ENCODE data around the gene SNTA1. TPM values are rescaled to one million over a fixed set of nuclear protein-coding genes. Genes with fewer than 3 reads are reported as not detected.

The SNTA1 gene
- total and polyA plus RNA-seq, 9 of the 15 experiments (the other 6 are each of a cell fraction or from before 2014, with no cell fraction given), result 1.2 to 40.8 (median 20.3) TPM

DNA sequence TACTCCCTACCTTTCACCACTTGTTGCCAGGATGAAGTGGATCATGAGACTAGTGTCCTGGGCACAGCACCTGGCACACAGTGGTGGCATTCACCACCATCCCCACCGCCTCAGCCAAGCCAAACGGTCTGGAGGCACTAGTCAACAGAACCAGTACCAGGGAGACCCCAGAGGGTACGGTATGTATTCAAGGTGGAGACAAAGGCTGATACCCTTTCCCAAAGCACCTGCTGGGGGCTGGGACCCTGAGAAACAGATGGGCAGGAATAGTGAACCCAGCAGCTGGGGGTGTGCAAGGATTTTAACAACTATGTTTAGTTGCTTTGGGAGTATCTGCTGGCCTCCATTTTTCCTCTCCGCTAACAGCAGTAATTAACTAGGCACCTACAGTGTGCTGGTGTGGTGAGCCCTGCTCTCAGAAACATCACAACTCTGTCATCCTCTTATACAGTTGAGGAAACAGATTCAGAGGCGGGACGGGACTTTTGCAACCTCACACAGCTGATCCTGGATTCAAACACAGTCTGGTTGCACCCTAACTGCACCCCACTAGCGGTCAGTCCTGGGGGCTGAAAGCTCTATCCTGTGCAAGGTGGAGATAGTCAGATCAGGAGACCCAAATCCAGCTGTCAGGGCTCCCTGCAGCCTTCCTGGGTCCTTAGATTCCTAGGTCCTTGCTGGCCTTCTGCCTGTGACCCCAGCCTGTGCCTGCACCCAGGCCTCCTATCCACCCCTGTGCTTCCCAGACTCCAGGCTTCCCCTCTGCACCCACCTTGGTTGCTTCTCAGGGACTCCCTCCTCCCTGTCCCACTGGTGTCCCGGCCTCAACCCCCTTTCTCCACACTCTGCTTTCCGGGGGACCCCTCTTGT is 1.2 kb downstream of the SNTA1 start (continued):
- TF ChIP-seq, protein P1, sequence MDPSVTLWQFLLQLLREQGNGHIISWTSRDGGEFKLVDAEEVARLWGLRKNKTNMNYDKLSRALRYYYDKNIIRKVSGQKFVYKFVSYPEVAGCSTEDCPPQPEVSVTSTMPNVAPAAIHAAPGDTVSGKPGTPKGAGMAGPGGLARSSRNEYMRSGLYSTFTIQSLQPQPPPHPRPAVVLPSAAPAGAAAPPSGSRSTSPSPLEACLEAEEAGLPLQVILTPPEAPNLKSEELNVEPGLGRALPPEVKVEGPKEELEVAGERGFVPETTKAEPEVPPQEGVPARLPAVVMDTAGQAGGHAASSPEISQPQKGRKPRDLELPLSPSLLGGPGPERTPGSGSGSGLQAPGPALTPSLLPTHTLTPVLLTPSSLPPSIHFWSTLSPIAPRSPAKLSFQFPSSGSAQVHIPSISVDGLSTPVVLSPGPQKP (CRISPR knock-in tag; IDR thresholded peaks at IDR 0.05), result no peak
- no peak for TF ChIP-seq BACH1 (tag; IDR thresholded peaks at IDR 0.05)
- TF ChIP-seq, protein P2, sequence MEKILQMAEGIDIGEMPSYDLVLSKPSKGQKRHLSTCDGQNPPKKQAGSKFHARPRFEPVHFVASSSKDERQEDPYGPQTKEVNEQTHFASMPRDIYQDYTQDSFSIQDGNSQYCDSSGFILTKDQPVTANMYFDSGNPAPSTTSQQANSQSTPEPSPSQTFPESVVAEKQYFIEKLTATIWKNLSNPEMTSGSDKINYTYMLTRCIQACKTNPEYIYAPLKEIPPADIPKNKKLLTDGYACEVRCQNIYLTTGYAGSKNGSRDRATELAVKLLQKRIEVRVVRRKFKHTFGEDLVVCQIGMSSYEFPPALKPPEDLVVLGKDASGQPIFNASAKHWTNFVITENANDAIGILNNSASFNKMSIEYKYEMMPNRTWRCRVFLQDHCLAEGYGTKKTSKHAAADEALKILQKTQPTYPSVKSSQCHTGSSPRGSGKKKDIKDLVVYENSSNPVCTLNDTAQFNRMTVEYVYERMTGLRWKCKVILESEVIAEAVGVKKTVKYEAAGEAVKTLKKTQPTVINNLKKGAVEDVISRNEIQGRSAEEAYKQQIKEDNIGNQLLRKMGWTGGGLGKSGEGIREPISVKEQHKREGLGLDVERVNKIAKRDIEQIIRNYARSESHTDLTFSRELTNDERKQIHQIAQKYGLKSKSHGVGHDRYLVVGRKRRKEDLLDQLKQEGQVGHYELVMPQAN (IDR thresholded peaks at IDR 0.05; ENCODE audit: borderline replicate concordance), result peak; percentile 19; the same call in 1 of the 2 replicates
- 0 out of 2 replicates have a peak, but pooled peaks have one; percentile 6 for TF ChIP-seq ZBTB7A (IDR thresholded peaks at IDR 0.05; ENCODE audit: borderline replicate concordance, control insufficient read depth, low read depth, low read length)
- TF ChIP-seq SIN3A (IDR thresholded peaks at IDR 0.05; ENCODE audit: borderline replicate concordance in 2 of 2, control insufficient read depth in 1 of 2, low read depth in 2 of 2, low read length in 2 of 2), result peak in 1 of 2 experiments; percentile 11; a peak in 1 of 4 replicates
- 0 out of 2 replicates have a peak, but pooled peaks have one; percentile 28 for TF ChIP-seq FOXK1 (CRISPR knock-in tag; IDR thresholded peaks at IDR 0.05; ENCODE audit: borderline replicate concordance)
- TF ChIP-seq, protein P3, sequence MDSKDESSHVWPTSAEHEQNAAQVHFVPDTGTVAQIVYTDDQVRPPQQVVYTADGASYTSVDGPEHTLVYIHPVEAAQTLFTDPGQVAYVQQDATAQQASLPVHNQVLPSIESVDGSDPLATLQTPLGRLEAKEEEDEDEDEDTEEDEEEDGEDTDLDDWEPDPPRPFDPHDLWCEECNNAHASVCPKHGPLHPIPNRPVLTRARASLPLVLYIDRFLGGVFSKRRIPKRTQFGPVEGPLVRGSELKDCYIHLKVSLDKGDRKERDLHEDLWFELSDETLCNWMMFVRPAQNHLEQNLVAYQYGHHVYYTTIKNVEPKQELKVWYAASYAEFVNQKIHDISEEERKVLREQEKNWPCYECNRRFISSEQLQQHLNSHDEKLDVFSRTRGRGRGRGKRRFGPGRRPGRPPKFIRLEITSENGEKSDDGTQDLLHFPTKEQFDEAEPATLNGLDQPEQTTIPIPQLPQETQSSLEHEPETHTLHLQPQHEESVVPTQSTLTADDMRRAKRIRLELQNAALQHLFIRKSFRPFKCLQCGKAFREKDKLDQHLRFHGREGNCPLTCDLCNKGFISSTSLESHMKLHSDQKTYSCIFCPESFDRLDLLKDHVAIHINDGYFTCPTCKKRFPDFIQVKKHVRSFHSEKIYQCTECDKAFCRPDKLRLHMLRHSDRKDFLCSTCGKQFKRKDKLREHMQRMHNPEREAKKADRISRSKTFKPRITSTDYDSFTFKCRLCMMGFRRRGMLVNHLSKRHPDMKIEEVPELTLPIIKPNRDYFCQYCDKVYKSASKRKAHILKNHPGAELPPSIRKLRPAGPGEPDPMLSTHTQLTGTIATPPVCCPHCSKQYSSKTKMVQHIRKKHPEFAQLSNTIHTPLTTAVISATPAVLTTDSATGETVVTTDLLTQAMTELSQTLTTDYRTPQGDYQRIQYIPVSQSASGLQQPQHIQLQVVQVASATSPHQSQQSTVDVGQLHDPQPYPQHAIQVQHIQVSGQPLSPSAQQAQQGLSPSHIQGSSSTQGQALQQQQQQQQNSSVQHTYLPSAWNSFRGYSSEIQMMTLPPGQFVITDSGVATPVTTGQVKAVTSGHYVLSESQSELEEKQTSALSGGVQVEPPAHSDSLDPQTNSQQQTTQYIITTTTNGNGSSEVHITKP (IDR thresholded peaks at IDR 0.05; ENCODE audit: partially characterized antibody), result peak; percentile 82
